Gastroesophageal sphincter (tissue), 3 donors: ENCODE results near the gene RECQL5.

Experiments
- CTCF ChIP-seq, 4 experiments: fragments of 200-600 bp in 2 of 4; fragments of 450-650 bp in 2 of 4; sonication (generic) in 1 of 4; IDR thresholded peaks; one replicate each; pipeline ENCODE4 v1.5.1; 2017 to 2019; ENCODE audit warnings: antibody characterized with exemption in 4 of 4, mild to moderate bottlenecking in 2 of 4, moderate library complexity in 2 of 4
- POLR2A ChIP-seq, 2 donors: fragments of 450-650 bp; IDR thresholded peaks; one replicate each; pipeline ENCODE4 v1.6.1; 2017; ENCODE audit warnings: antibody characterized with exemption in 2 of 2, mild to moderate bottlenecking in 2 of 2, moderate library complexity in 1 of 2

GRCh38 chr17:75591722-75592302 is 75.1 kb downstream of the RECQL5 start:
- no peak for TF ChIP-seq CTCF (IDR thresholded peaks at IDR 0.05)
- no peak for TF ChIP-seq POLR2A (IDR thresholded peaks at IDR 0.05)
